Upper lobe of right lung (tissue), 1 donor: Measurements from ENCODE around the gene PRF1. TPM values are rescaled to one million over a fixed set of nuclear protein-coding genes. Genes with fewer than 3 reads are reported as not detected.
"Not testable (repeated sequence)": the region's sequence is repeated elsewhere in the genome, so short reads cannot be mapped to it uniquely, and the experiment has no call there.

Experiments used
- ATAC-seq: fragments of 200-7000 bp; cut with Tn5 transposase; one replicate; pipeline ENCODE4 v1.9.1; 2020; ENCODE audit warnings: mild to moderate bottlenecking, moderate library complexity
- DNase-seq: peaks from one replicate; pipeline ENCODE4 v3.0.0-alpha.2; 2020
- H3K27ac ChIP-seq: fragments of 200-600 bp; one replicate; pipeline ENCODE4 v1.8.0; 2022
- H3K27me3 ChIP-seq: fragments of 200-600 bp; one replicate; pipeline ENCODE4 v1.8.0; 2022; ENCODE audit warnings: mild to moderate bottlenecking
- H3K36me3 ChIP-seq: fragments of 200-600 bp; one replicate; pipeline ENCODE4 v1.8.0; 2022
- H3K4me1 ChIP-seq: fragments of 200-600 bp; one replicate; pipeline ENCODE4 v1.8.0; 2022
- H3K4me3 ChIP-seq: fragments of 200-600 bp; one replicate; pipeline ENCODE4 v1.8.0; 2022; ENCODE audit warnings: mild to moderate bottlenecking
- H3K9me3 ChIP-seq: fragments of 200-600 bp; one replicate; pipeline ENCODE4 v1.8.0; 2022
- intact Hi-C: fragments of 100-400 bp; cut with DNase I; formaldehyde crosslinking; loops from one replicate; pipeline ENCODE4 v1.11.0; 2022
- total RNA-seq: library from RNA; stranded (reverse); fragmentation: NEBNext Ultra II Directional; extraction: Animal tissue kit (Norgen Biotek cat#: 25700); gene quantifications from one replicate; pipeline ENCODE4 v1.2.1, GENCODE V29; 2021
- TF ChIP-seq, protein P1 (sequence below): fragments of 200-600 bp; IDR thresholded peaks from one replicate; pipeline ENCODE4 v1.8.0; 2022; ENCODE audit warnings: antibody characterized with exemption
- donor health status: DM: no; HTN: yes; CAD: no; lungs with severe emphysema.

PRF1 gene
- total RNA-seq, 1 donor from 2014 or later = 32.3 TPM

DNA sequence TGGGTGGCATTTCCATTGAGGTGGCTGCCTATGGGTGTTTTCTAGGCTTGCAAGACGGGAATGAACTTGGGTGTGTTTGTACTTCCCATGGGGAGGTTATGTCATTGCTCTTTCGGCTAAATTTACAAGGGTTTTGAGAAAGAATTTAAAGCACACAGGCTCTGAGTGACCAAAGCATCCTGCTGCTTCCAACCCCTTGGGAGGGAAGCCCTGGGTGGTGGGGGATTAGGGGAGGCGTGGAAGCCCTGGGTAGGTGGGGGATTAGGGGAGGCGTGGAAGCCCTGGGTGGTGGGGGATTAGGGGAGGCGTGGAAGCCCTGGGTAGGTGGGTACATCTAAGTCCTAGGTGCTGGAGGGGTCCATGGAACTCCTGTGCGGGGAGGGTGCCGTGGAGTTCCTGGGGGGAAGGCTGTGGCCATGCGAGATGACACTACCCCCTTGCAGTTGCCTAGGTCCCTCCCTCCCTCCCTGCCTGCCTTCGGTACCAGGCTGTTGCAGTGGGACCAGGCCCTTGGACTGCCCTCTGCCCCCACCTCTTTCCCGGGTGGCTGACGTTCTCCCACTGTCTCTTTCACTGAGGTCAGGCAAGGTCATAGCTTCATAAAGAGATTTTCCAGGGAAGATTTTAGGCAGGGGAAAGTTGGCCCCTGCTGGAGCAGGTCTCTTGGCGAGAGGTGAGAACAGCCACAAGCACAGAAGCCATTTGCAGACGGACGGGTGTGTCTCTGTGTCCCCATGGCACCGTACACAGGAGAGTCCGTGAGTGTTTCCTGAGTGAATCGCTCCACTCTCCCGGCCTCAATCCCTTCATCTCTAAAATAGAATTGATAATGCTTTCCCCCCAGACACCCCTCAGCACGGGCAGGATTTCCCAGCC is 19.5 kb downstream of the PRF1 start:
- Histone ChIP-seq H3K9me3 (no peaks in the 10 kb centered on the region), H3K4me3 (no peak overlapping the region), H3K4me1 (peaks cover 25% of the 10 kb centered on the region), H3K36me3 (no peaks in the 10 kb centered on the region), H3K27me3 (no peaks in the 10 kb centered on the region), H3K27ac (no peak overlapping the region)
- DNase-seq (peak; percentile 41), ATAC-seq (peak; percentile 4)
- TF ChIP-seq, protein P1, sequence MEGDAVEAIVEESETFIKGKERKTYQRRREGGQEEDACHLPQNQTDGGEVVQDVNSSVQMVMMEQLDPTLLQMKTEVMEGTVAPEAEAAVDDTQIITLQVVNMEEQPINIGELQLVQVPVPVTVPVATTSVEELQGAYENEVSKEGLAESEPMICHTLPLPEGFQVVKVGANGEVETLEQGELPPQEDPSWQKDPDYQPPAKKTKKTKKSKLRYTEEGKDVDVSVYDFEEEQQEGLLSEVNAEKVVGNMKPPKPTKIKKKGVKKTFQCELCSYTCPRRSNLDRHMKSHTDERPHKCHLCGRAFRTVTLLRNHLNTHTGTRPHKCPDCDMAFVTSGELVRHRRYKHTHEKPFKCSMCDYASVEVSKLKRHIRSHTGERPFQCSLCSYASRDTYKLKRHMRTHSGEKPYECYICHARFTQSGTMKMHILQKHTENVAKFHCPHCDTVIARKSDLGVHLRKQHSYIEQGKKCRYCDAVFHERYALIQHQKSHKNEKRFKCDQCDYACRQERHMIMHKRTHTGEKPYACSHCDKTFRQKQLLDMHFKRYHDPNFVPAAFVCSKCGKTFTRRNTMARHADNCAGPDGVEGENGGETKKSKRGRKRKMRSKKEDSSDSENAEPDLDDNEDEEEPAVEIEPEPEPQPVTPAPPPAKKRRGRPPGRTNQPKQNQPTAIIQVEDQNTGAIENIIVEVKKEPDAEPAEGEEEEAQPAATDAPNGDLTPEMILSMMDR = no peak
- intact Hi-C loops = no loop called here

DNA sequence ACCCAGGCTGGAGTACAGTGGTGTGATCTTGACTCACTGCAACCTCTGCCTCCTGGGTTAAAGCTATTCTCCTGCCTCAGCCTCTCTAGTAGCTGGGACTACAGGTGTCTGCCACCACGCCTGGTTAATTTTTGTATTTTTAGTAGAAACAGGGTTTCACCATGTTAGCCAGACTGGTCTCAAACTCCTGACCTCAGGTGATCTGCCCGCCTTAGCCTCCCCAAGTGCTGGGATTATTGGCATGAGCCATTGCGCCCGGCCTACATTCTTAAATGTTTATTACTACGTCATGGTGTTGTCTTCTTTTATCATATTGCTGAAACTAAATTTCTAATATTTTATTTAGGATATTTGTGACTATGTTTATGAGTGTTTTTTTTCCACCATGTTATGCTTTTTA is 21.4 kb downstream of the PRF1 start:
- H3K36me3 ChIP-seq, H3K27me3 ChIP-seq, H3K9me3 ChIP-seq, H3K27ac ChIP-seq, intact Hi-C loops, ATAC-seq, H3K4me3 ChIP-seq, DNase-seq: not testable (repeated sequence)
- peaks cover 35% of the 10 kb centered on the region for H3K4me1 ChIP-seq

DNA sequence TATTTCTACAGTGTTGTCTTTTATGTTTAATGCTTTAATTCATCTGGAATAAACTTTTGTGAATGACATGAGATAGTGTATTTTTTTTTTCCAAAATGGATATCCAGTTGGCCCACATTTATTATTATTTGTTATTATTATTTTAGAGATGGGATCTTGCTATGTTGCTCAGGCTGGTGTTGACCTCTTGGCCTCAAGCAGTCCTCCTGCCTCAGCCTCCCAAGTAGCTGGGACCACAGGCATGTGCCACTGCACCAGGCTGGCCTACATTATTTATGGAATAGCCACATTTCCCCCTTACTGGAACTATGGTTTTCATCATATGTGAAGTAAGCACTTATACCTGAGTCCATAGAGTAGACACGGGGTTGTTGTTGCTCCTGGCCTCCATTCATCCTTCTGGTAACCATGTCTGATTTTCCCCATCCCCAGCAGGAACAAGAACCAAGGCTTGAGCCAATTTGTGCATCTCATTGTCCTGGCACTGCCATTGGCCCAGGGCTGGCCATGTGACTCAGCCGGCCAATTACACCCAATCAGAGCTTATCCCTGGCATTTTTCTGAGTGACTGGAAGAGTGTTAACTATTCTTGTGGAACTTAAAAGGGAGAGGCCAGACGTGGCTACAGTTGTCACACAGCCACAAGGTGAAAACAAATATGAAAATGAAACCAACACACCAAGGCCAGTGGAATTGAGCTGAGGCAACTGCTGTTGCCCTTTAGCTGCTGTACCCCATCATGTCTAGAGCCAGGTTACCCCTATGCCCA is 23.1 kb downstream of the PRF1 start:
- Histone ChIP-seq H3K27ac (no peak overlapping the region), H3K4me1 (peaks cover 30% of the 10 kb centered on the region), H3K36me3 (no peaks in the 10 kb centered on the region), H3K4me3 (no peak overlapping the region), H3K9me3 (no peaks in the 10 kb centered on the region), H3K27me3 (no peaks in the 10 kb centered on the region)
- intact Hi-C loops = no loop called here
- TF ChIP-seq, protein P1 = no peak
- DNase-seq = no peak
- no peak for ATAC-seq

DNA sequence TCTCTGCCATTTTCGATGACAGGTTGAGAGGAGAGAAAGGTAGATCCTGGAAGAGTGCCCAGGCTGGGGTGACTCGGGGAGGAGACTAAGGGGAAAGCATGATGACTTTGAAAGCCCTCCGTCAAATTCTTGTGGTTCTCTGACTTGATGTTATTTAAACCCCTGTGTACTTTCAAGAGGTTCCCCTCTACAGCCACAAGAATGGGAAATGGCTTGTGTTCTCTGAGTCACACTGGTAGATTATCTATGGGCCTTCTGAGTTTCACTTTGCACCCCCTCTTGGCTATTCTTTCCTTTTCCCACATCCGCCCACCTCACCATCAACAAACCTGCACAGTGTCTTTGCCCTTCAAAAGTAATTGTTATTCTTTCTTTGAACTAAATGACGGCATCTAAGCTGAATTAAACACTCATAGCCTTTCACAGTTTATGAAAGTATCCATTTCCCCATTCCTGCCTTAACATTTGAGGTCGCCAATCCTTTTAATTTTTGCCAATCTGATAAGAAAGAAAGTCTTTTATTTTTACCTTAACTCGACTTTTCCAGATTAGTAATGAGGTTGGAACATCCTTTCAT is 24.1 kb downstream of the PRF1 start:
- Histone ChIP-seq H3K9me3 (no peaks in the 10 kb centered on the region), H3K4me1 (peaks cover 20% of the 10 kb centered on the region), H3K27me3 (no peaks in the 10 kb centered on the region), H3K4me3 (no peak overlapping the region), H3K36me3 (no peaks in the 10 kb centered on the region), H3K27ac (no peak overlapping the region)
- intact Hi-C loops = no loop called here
- TF ChIP-seq, protein P1 = no peak
- ATAC-seq = peak; percentile 18
- peak; percentile 9 for DNase-seq

DNA sequence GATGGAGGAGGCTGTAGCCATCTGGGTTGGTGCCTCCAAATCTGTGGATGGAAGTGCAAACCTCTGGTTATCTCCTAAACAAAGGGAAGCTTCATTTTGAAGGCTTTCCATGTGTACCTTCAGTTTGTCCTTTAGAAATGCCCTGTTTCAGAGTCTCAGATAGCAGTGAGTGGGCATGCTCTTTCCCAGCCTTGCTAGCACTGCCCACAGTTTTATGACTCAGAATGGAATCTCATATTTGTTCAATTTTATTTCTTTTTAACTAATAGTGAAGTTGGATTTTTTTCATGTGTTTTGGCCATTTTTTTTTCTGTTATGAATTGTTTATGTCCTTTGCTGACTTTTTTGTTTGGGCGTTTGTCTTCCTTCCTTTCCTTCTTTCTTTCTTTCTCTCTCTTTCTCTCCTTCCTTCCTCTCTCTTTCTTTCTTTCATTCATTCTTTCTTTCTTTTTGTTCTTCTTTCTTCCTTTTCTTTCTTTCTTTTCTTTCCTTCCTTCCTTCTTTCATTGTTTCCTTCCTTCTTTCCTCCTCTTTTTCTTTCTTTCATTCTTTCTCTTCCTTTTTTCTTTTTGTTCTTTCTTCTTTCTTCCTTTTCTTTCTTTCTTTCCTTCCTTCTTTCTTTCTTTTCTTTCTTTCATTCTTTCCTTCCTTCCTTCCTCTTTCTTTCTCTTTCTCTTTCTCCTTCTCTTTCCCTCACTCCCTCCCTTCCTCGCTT is 25.6 kb downstream of the PRF1 start:
- no peaks in the 10 kb centered on the region for H3K27me3 ChIP-seq
- DNase-seq = no peak
- H3K9me3 ChIP-seq = no peaks in the 10 kb centered on the region
- no peak for ATAC-seq
- no peak overlapping the region for H3K4me3 ChIP-seq
- no peak overlapping the region for H3K27ac ChIP-seq
- TF ChIP-seq, protein P1 = no peak
- H3K4me1 ChIP-seq = peaks cover 20% of the 10 kb centered on the region
- no peaks in the 10 kb centered on the region for H3K36me3 ChIP-seq
- intact Hi-C loops = no loop called here
